ENCODE data around the gene ARHGAP15. TPM values are rescaled to one million over a fixed set of nuclear protein-coding genes. Genes with fewer than 3 reads are reported as not detected.

ARHGAP15 gene
- total RNA-seq, 2 donors from 2014 or later = 2.6 to 6.9 TPM

DNA sequence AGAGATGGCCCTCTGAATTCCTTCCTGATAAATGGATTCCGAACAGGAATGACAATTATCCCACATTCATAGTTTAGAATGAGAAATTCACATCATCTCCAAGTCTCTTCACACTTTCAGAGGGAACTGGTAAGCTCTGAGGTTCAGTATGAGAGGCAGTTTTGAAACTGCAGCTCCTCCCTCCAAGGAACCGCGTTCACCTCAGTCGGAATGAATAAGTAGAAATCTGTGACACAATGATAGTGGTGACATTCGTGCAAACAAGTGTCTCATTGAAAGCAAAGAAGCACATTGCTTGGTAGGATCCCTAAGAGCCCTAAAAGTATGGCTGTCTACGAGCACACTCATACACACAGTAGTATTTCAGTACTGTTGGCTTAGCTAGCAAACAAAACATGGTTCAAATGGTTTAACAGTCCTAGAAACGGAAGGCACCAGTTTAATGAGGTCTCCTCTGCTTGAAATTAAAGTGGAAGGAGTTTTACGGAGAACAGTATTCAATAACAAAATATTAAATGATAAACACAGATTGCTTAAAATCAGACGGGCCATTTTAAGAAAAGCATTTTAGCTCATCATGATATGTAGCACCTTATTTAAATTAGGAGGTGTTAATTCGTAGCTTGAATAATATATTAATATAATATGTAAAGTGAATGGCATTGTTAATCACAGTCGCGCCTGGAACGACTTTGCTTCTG is 225.0 kb downstream of the ARHGAP15 start:
- H3K27me3 ChIP-seq = no peaks in the 10 kb centered on the region
- no peaks in the 10 kb centered on the region for H3K9me3 ChIP-seq
- DNase-seq (ENCODE audit: low spot score) = no peak
- no peaks in the 10 kb centered on the region for H3K4me1 ChIP-seq
- TF ChIP-seq CTCF (IDR thresholded peaks at IDR 0.05) = no peak
- no peaks in the 10 kb centered on the region for H3K36me3 ChIP-seq
- H3K4me3 ChIP-seq = no peak overlapping the region
- no peak overlapping the region for H3K27ac ChIP-seq

- no peak overlapping the region for H3K4me3 ChIP-seq
- TF ChIP-seq CTCF (IDR thresholded peaks at IDR 0.05) = no peak
These were observed 226.7 kb downstream of the ARHGAP15 start for GRCh38 chr2:143355870-143356269.

DNA sequence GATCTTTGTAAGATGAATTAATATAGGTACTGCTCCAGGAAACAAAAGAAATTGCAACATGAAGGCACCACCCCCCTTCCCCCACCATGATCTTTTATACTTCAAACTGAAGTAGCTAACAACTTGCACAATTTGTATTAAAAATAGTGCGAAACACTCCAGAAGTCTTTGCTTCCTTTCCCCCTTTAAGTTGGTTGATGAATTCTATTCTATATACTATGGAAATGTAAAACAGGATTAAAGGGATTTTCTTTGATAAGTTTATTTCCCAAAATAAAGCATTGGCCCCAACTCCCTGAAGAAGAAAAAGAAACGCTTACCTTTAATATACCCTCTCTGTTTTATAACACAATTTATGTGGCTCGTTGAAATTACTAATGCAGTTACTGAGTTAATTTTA is 227.1 kb downstream of the ARHGAP15 start:
- H3K27me3 ChIP-seq = no peaks in the 10 kb centered on the region
- H3K4me3 ChIP-seq = no peak overlapping the region
- no peaks in the 10 kb centered on the region for H3K4me1 ChIP-seq
- no peaks in the 10 kb centered on the region for H3K9me3 ChIP-seq
- no peak for DNase-seq (ENCODE audit: low spot score)
- no peaks in the 10 kb centered on the region for H3K36me3 ChIP-seq
- no peak for TF ChIP-seq CTCF (IDR thresholded peaks at IDR 0.05)
- no peak overlapping the region for H3K27ac ChIP-seq

More at GRCh38 chr2:143355870-143356269, 226.7 kb downstream of the ARHGAP15 start:
- H3K36me3 ChIP-seq = no peaks in the 10 kb centered on the region
- H3K9me3 ChIP-seq = no peaks in the 10 kb centered on the region
- H3K27me3 ChIP-seq = no peaks in the 10 kb centered on the region
- H3K27ac ChIP-seq = no peak overlapping the region
- no peaks in the 10 kb centered on the region for H3K4me1 ChIP-seq
- DNase-seq (ENCODE audit: low spot score) = no peak

GRCh38 chr2:143356736-143357446 is 227.7 kb downstream of the ARHGAP15 start:
- no peaks in the 10 kb centered on the region for H3K36me3 ChIP-seq
- no peak overlapping the region for H3K27ac ChIP-seq
- no peaks in the 10 kb centered on the region for H3K27me3 ChIP-seq
- DNase-seq (ENCODE audit: low spot score) = no peak
- H3K9me3 ChIP-seq = no peaks in the 10 kb centered on the region
- TF ChIP-seq CTCF (IDR thresholded peaks at IDR 0.05) = no peak
- no peak overlapping the region for H3K4me3 ChIP-seq
- H3K4me1 ChIP-seq = no peaks in the 10 kb centered on the region

- H3K27ac ChIP-seq = no peak overlapping the region
- TF ChIP-seq CTCF (IDR thresholded peaks at IDR 0.05) = no peak
- no peaks in the 10 kb centered on the region for H3K36me3 ChIP-seq
- no peak for DNase-seq (ENCODE audit: low spot score)
- no peak overlapping the region for H3K4me3 ChIP-seq
- no peaks in the 10 kb centered on the region for H3K4me1 ChIP-seq
- no peaks in the 10 kb centered on the region for H3K9me3 ChIP-seq
- no peaks in the 10 kb centered on the region for H3K27me3 ChIP-seq
These were observed 228.7 kb downstream of the ARHGAP15 start for GRCh38 chr2:143357966-143358365.

Data from right atrium auricular region (tissue), 2 donors.